NOMO-1 (cell line): ENCODE results near the gene EEFSEC.

Experiments used
- DNase-seq, 2 experiments: peaks; one replicate each; lab custom pipeline; 2025; ENCODE audit not compliant: unreplicated experiment in 2 of 2; lab: John Stamatoyannopoulos, UW

The EEFSEC gene

GRCh38 chr3:128153156-128154041 is at the start of gene EEFSEC:
Gene EEFSEC (plus strand): TSS chr3:128153481. CDS start chr3:128153508, 27 bp downstream.
- DNase-seq, result peak; percentile 81 to 92

- no peak for DNase-seq
These were observed 45.4 kb upstream of the EEFSEC start for GRCh38 chr3:128107834-128108233.

DNA sequence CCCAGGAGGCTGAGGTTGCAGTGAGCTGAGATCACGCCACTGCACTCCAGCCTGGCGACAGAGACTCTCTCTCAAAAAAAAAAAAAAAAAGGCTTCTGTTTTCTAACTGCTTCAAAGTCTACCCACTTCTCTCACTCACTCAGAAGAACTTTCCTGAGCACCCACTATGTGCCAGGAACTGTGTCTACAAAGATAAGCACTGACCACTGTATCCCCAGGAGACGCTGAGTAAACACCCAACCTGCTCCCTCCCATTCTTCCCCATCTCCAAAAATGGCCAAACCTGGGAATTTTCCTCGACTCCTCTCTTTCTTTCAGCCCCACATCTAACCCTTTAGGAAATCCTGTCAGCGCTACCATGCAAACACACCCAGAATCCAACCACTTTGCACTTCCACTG is 42.1 kb upstream of the EEFSEC start:
- no peak for DNase-seq

DNA sequence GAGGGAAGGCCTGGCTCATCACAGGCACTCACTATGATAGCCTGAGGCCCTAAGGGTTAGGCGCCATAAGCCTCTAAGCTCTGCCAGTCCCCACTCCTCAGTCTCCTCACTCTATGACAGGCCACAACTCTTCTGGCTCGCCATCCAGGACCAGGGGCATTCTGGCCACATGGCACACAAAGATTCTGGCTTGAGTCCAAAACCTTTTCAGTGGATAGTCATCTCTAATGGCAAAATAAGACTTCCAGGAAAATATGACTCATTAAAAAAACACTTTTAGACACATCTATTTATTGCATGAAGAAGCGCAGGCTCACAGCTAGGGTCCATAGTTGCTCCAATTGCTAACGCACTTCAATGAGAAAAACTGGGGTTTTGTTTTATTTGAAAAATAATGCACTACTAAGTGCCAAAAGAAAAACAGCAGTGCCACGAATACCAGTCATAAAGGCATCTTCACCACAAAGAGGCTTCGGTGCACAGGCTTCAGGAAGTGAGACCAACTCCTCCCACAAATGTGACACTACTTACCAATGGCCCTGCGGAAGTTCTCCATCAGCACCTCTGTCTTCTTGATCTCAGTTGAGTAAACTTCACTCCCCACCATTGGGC is 40.8 kb upstream of the EEFSEC start:
- no peak for DNase-seq

- no peak for DNase-seq
These were observed 39.2 kb upstream of the EEFSEC start for GRCh38 chr3:128113817-128114794.

DNA sequence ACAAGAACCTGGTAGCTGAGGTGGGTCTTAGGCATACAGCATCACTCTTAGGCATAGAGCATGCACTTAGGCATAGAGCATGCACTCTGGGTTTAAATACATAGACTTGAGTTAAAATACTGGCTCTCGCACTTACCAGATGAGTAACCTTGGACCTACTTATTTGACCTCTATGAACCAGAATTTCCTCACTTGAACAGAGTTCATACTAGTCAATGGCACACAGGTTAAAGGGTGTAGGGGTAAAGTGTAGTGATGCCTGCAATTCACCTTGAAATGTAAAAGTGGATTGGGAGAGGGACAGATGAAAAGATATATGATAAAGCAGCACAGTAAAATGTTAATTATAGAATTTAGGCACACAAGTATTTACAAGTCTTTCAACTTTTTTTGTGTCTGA is 31.3 kb upstream of the EEFSEC start:
- DNase-seq, result no peak

GRCh38 chr3:128123156-128123537 is 30.1 kb upstream of the EEFSEC start:
- no peak for DNase-seq

DNA sequence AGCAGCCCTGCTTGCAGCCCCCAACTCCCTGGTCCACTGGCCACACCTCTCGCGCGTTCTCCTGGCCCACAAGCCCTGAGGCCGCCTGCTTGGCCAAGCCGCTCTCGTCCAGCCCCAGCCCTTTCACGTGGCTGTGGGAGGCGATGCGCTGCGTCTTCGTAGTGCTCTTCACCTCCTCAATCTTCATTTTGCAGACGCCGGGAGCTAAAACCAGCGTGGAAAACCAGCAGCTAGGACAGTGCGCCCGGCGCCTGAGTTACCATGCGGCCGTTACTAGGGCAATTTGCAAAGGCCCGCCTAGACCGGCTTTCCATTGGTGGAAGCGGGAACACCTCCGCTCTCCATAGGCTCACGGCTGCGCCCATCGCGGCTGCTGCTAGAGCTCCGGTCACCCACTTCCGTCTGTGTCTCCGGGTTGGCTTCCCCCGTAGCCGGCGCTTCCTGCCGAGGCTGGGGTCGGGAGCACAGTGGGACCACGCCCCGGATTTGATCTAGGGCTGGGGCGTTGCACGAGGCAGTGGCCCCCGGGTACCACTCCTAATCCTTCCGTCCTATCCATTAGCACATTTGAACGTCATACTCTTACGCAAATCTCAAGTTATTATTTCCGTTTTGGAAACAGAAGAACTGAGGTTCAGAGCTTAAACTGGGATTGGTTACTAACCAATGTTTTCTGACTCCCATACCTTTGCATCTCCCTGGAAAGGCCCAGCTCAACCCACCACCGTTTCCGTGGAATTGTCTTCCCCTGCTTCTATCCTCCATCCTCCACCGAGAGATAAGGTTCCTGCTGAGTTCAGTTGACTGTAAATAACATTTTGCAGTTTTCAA is 29.5 kb upstream of the EEFSEC start, which contains the start of gene RUVBL1:
Gene RUVBL1 (minus strand): TSS at position 275 of the 831 bp plus-strand sequence. CDS start 88 bp downstream, at position 187.
- DNase-seq, result peak; percentile 100

DNA sequence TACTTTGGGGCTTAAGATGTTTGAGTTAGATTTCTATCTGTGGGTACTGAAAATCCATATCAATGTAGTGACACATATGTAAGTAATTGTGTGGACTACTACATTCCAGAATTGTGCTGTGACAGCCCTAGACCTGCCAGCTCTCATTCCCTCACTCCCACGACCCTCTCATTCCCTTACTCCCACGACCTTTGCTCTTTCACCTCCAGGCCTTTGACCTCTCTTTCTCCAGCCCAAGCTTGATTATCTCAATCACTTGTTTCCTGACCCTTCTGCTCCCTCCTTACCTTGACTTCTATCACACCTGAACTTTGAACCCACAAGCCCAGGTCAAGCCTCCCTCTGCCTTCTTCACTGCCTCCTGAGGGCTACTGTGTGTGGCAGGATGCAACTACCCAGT is 26.0 kb upstream of the EEFSEC start:
- DNase-seq, result no peak

GRCh38 chr3:128128251-128128650 is 25.0 kb upstream of the EEFSEC start:
- DNase-seq, result peak in 1 of 2 experiments; percentile 37

GRCh38 chr3:128131897-128132646 is 21.2 kb upstream of the EEFSEC start:
- no peak for DNase-seq

DNA sequence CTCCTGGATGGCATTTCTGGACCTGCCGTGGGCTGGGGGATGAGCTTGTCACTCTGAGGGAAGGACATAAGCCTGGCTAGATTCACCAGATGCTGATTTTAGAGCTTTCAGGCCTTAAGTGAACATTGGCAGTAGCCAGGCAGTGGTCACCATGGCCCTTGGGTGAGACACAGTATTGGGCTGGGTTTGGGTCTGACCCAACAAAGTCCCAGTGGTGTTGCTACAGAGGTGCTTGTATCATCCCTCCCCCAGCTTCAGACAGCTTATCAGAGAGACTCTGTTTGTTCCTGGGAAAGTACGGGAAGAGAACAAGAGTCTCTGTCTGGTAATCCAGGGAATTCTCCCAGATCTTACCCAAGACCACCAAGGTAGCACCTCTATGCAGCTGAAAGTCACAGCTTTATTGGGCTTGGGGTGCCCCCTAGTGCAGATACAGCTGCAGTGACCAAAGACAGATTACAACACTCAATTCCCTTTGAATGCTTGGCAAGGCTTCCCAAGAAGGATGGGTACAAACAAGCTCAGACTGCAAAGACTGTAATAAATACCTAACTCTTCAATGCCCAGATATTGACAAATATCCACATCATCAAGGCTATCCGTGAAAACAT is 19.9 kb upstream of the EEFSEC start:
- DNase-seq, result no peak

DNA sequence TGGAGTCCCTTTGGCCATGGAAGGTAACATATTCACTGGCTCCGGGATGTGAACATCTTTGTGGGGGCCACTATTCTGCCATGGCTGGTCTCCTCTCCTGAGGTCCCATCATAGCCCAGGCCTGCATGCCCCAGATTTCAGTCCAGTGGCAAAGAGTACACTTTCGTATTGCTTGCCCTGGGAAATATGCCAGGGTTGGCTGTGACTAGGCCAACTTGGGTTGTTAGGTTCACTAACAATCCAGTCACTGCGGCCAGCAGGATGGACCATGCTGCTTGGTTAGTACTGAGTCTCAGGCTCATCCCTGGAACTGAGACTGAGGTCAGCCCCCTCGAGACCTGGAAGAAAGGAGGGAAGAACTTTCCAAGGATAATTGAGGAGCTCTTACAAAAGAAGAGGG is 9.8 kb upstream of the EEFSEC start:
- no peak for DNase-seq

DNA sequence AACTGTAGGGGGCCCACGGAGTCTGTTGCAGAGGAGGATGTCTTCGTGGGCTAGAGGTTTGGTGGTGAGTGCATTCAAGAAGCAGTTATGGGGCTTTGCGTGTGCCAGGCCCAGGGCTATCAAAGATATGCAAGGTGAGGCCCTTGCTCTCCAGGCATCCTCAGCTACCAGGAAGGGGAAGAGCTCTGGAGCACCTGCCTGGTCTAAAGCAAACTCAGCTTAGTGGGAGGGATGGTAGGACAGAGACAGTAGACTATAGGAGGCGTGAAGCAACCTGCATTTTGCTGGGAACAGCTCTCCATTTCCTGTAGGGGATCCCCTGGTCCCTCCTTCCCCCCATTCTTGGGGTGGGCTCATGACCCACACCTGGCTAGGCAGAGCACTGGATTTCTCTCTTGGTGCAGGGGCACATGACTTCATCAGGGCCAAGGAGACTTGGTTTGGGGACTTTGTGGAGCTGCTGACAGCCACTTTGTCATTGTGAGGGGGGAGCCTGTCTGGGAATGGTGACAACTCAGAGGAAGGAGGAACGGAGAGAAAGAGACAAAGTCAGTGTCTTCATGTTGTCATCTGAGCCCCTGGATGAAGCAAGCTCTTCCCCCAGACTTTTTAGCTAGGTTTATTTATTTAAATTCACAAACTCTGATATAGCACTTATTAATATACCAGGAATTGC is 8.6 kb upstream of the EEFSEC start:
- no peak for DNase-seq

- DNase-seq, result peak; percentile 94 to 97
These were observed 8.0 kb upstream of the EEFSEC start for GRCh38 chr3:128145279-128145678.

DNA sequence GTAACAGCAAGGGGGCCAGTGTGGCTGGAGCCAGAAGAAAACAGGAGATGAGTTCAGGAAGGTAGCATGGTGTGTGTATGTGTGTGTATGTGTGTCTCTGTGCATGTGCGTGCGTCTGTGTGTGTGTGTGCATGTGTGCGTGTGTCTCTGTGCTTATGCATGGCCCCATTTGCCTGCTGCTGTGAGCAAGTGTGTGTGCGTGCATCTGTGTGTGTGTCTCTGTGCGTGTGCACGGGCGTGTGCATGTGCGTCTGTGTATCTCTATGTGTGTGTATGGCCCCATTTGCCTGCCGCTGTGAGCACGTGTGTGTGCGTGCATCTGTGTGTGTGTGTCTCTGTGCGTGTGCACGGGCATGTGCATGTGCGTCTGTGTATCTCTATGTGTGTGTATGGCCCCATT is 7.1 kb upstream of the EEFSEC start:
- DNase-seq, result no peak

DNA sequence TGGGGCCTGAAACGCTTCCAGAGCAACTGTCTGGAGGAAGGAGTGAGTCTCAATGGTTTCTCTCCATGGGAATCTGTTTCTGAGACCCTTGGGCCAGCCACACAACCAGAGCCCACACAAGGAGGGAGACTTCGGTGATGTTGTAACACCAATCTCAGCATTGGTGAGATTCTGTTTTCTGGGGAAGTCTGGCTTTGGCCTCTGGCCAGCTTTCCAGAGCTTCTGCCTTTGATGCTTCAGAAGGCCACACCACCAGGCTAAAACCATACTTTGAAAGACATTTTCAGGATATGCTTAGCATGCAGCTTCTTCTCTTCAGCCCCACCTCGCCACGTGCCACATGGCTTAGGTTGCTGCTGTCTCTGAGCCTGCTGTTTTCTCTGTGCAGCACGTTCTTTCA is 3.6 kb upstream of the EEFSEC start:
- DNase-seq, result no peak

DNA sequence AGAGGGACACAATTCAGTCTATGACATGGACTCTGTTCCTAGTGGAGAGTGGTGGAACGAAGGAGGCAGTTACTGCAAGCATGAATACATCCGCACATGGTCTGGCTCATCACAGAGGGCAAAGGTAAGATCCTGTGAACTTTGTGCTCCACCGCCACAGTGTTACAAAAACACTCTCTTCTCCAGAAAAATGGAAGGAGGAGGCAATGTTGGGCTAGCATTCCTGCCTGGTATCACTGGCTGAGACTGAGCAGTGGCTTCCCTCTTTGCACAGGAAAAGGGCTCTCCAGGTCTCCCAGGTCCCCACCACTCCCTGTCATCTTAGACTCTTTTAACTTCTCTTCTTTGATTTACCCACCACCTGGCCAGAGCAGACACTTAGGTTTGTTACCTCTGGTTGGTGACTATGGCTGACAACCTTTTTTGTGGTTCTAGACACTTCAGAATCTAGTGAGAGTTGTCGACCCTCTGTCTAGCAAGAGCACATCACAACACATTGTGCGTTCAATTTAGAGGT is 1.5 kb upstream of the EEFSEC start:
- no peak for DNase-seq
